HepG2 (cell line): ENCODE measurements around the gene MXRA7. TPM values are rescaled to one million over a fixed set of nuclear protein-coding genes. Genes with fewer than 3 reads are reported as not detected.
A peak's percentile ranks its signal among the peaks of the same experiment; 100 is the strongest.

ENCODE experiments used
- KDM5A ChIP-seq: fragments of 200-600 bp; sonication (generic); IDR thresholded peaks from 2 replicates; pipeline ENCODE4 v1.7.0; 2018; ENCODE audit warnings: antibody characterized with exemption, mild to moderate bottlenecking, low read length, borderline replicate concordance
- PAF1 ChIP-seq: IDR thresholded peaks from 2 replicates; pipeline ENCODE4 v1.6.1; 2016; ENCODE audit warnings: missing genetic modification reagents, missing compliant biosample characterization
- POLR2G ChIP-seq: fragments of 200-400 bp; formaldehyde crosslinking; IDR thresholded peaks from 2 replicates; pipeline ENCODE4 v1.6.1; 2018; ENCODE audit warnings: mild to moderate bottlenecking, low read depth, low read length, moderate library complexity
- RBM22 ChIP-seq: fragments of 200-400 bp; formaldehyde crosslinking; optimal IDR thresholded peaks from 2 replicates; pipeline ENCODE3; 2017; ENCODE audit warnings: mild to moderate bottlenecking, low read length, moderate library complexity
- SNAPC2 ChIP-seq: sonication (generic); formaldehyde crosslinking; IDR thresholded peaks from 2 replicates; pipeline ENCODE4 v1.8.1; 2022; ENCODE audit warnings: mild to moderate bottlenecking, missing genetic modification reagents
- TSC22D2 ChIP-seq: sonication (generic); formaldehyde crosslinking; IDR thresholded peaks from 2 replicates; pipeline ENCODE4 v1.5.1; 2020; ENCODE audit warnings: missing genetic modification reagents, mild to moderate bottlenecking, borderline replicate concordance
- ZFP90 ChIP-seq: sonication (generic); formaldehyde crosslinking; IDR thresholded peaks from 2 replicates; pipeline ENCODE4 v1.8.0; 2022; ENCODE audit warnings: missing genetic modification reagents, mild to moderate bottlenecking, inconsistent platforms, borderline replicate concordance
- ZFY ChIP-seq: sonication (generic); formaldehyde crosslinking; IDR thresholded peaks from 2 replicates; pipeline ENCODE4 v1.4.0; 2020; ENCODE audit warnings: missing genetic modification reagents
- ZNF547 ChIP-seq: sonication (generic); formaldehyde crosslinking; IDR thresholded peaks from 2 replicates; pipeline ENCODE4 v1.5.1; 2020; ENCODE audit warnings: mild to moderate bottlenecking, missing genetic modification reagents
- polyA plus RNA-seq, 8 experiments: library from polyadenylated mRNA; depleted of rRNA in 3 of 8; stranded (reverse) in 7 of 8; unstranded in 1 of 8; fragments of >200 nt; fragmentation: Illumina TruSeq in 4 of 8; extraction: Trizol in 4 of 8; gene quantifications; 2 replicates each; pipeline versions ENCODE4 v1.2.1 to v1.2.3, GENCODE V29; 2011 to 2016; ENCODE audit warnings: low read depth in 4 of 8, missing spikeins in 1 of 8, mixed read lengths in 1 of 8; ENCODE audit not compliant: insufficient read depth in 1 of 8
- total RNA-seq, 5 experiments: library from RNA; depleted of rRNA; stranded (reverse); fragments of >200 nt; fragmentation: Illumina TruSeq; extraction: Trizol; gene quantifications; 2 replicates each; pipeline ENCODE4 v1.2.3, GENCODE V29; 2016; ENCODE audit warnings: low read depth in 1 of 5
- TF ChIP-seq, protein P1 (sequence below): sonication (generic); formaldehyde crosslinking; IDR thresholded peaks from 2 replicates; pipeline ENCODE4 v1.5.1; 2020; ENCODE audit warnings: missing genetic modification reagents, mild to moderate bottlenecking, borderline replicate concordance
- TF ChIP-seq, protein P2 (sequence below): sonication (generic); formaldehyde crosslinking; IDR thresholded peaks from 2 replicates; pipeline ENCODE4 v1.4.0; 2020; ENCODE audit warnings: missing genetic modification reagents

MXRA7 gene
- total and polyA plus RNA-seq, 2 of the 13 experiments (the other 11 are each of a cell fraction or from before 2014, with no cell fraction given), result 44.8 to 112 TPM

- TF ChIP-seq, protein P1, sequence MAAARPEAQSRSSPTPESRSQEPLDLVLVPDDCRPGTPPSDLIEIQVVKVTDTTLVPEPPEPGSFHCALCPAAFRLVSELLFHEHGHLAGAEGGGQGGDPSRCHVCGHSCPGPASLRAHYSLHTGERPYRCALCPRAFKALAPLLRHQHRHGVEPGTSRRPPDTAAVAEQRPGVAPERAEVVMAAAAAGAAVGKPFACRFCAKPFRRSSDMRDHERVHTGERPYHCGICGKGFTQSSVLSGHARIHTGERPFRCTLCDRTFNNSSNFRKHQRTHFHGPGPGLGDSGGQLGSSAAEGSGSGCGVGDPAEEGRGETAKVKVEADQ (CRISPR knock-in tag), result 0 out of 2 replicates have a peak, but pooled peaks have one; percentile 12
- TF ChIP-seq POLR2G (peak; percentile 70), ZFY (CRISPR knock-in tag) (0 out of 2 replicates have a peak, but pooled peaks have one; percentile 20), KDM5A (0 out of 2 replicates have a peak, but pooled peaks have one; percentile 11), RBM22 (peak; percentile 37), ZFP90 (0 out of 2 replicates have a peak, but pooled peaks have one; percentile 49), ZNF547 (CRISPR knock-in tag) (0 out of 2 replicates have a peak, but pooled peaks have one; percentile 35), TSC22D2 (CRISPR knock-in tag) (0 out of 2 replicates have a peak, but pooled peaks have one; percentile 43), PAF1 (CRISPR knock-in tag) (0 out of 2 replicates have a peak, but pooled peaks have one; percentile 35), SNAPC2 (CRISPR knock-in tag) (0 out of 2 replicates have a peak, but pooled peaks have one; percentile 17)
- TF ChIP-seq, protein P2, sequence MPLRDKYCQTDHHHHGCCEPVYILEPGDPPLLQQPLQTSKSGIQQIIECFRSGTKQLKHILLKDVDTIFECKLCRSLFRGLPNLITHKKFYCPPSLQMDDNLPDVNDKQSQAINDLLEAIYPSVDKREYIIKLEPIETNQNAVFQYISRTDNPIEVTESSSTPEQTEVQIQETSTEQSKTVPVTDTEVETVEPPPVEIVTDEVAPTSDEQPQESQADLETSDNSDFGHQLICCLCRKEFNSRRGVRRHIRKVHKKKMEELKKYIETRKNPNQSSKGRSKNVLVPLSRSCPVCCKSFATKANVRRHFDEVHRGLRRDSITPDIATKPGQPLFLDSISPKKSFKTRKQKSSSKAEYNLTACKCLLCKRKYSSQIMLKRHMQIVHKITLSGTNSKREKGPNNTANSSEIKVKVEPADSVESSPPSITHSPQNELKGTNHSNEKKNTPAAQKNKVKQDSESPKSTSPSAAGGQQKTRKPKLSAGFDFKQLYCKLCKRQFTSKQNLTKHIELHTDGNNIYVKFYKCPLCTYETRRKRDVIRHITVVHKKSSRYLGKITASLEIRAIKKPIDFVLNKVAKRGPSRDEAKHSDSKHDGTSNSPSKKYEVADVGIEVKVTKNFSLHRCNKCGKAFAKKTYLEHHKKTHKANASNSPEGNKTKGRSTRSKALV (CRISPR knock-in tag), result peak; percentile 32; the same call in 1 of the 2 replicates
Measured at GRCh38 chr17:76731800-76732733, 21.3 kb upstream of the MXRA7 start (continued).
